Peyer's patch (tissue), 4 donors: ENCODE results near the gene MAML2.

Source experiments
- CTCF ChIP-seq, 6 experiments: fragments of 450-650 bp in 4 of 6; fragments of 200-600 bp in 2 of 6; sonication (generic) in 1 of 6; IDR thresholded peaks; one replicate each; pipeline ENCODE4 v1.5.1; 2017 to 2019; ENCODE audit warnings: antibody characterized with exemption in 6 of 6, mild to moderate bottlenecking in 3 of 6, moderate library complexity in 1 of 6
- POLR2A ChIP-seq, 2 donors: fragments of 450-650 bp; IDR thresholded peaks; one replicate each; pipeline ENCODE4 v1.5.1; 2017; ENCODE audit warnings: antibody characterized with exemption in 2 of 2, mild to moderate bottlenecking in 2 of 2, moderate library complexity in 2 of 2

DNA sequence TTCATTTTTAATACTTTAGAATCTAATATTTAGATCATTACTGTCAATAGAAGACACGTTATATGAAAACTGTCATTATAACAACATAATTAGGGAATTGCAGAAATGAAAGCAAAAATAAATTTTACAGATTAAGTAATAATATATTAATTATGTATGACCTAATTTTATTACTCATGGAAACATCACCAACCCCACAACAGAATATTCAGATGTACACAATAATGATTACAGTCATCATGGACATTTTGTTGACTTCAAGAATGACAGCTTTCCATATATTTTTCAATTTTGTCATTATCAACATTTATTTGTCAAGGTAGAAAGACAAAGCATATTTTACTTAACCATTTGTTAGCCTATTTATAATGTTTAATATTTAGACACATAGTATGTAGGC, 119.9 kb downstream of the MAML2 start:
- TF ChIP-seq CTCF (IDR thresholded peaks at IDR 0.05) (no peak), POLR2A (IDR thresholded peaks at IDR 0.05) (no peak)
